Retinal pigment epithelial cell (primary cell): ENCODE results near the gene PPFIBP1.

Source experiments
- DNase-seq: peaks from one replicate; pipeline ENCODE4 v3.0.0-alpha.2; 2010; ENCODE audit warnings: low read depth
- H3K4me3 ChIP-seq: 2 replicates; pipeline ENCODE4 v1.5.1; 2011; ENCODE audit warnings: mild to moderate bottlenecking, low read length, control low read depth, moderate library complexity
- CTCF ChIP-seq: conservative IDR thresholded peaks from 2 replicates; pipeline ENCODE4 v1.5.1; 2011; ENCODE audit warnings: low read depth, low read length, control low read depth, inconsistent platforms

The PPFIBP1 gene

GRCh38 chr12:27674989-27675388 is 151.0 kb downstream of the PPFIBP1 start:
- DNase-seq = no peak
- H3K4me3 ChIP-seq = no peak overlapping the region
- no peak for TF ChIP-seq CTCF

DNA sequence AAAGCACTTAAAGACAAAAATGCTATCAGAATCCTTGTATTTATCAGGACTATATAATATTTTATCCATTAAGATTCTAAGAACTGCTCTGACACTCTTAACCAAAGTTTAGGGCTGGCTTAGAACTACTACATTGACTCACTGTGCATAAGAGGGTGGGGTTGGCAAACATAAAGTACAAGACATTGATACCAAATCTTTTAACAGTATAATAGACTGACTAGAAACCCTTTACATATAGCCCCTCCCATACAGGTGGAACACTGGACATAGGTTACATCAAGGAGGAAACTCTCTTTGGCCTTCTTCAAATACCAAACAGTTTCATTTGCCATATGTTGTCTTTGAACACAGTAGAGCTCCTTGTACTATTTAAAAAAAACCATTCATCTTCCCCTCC is 156.6 kb downstream of the PPFIBP1 start:
- H3K4me3 ChIP-seq = no peak overlapping the region
- TF ChIP-seq CTCF = no peak
- no peak for DNase-seq

- no peak for DNase-seq
- TF ChIP-seq CTCF = no peak
- H3K4me3 ChIP-seq = no peak overlapping the region
Measured at GRCh38 chr12:27682534-27682933, 158.5 kb downstream of the PPFIBP1 start.

DNA sequence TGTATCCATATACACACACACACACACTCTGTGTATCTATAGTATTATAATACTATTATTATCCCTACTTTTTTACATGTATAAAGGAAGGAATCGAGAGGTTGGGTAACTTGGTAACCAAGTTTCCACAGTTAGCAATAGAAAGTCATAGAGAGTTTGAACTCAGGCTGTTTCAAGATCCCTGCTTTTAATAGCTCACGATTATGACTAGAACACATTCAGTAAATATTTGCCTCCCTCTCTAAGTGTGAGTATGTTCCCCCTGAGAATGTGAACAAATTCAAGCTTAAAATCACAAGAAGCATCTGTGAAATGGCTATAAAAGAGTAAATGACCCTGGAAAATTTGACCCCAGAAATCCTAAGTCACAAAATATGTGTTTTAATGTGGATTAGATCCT is 161.3 kb downstream of the PPFIBP1 start:
- no peak overlapping the region for H3K4me3 ChIP-seq
- no peak for DNase-seq
- no peak for TF ChIP-seq CTCF

- no peak for DNase-seq
- TF ChIP-seq CTCF = no peak
- H3K4me3 ChIP-seq = no peak overlapping the region
Measured at GRCh38 chr12:27686147-27686546, 162.1 kb downstream of the PPFIBP1 start.

GRCh38 chr12:27688671-27689070 is 164.7 kb downstream of the PPFIBP1 start:
- H3K4me3 ChIP-seq = no peak overlapping the region
- DNase-seq = no peak
- no peak for TF ChIP-seq CTCF

- TF ChIP-seq CTCF = no peak
- no peak for DNase-seq
- H3K4me3 ChIP-seq = no peak overlapping the region
Measured at GRCh38 chr12:27689558-27690180, 165.7 kb downstream of the PPFIBP1 start.
